Natural killer cell (primary cell): ENCODE results near the gene SLC5A2. TPM values are rescaled to one million over a fixed set of nuclear protein-coding genes. Genes with fewer than 3 reads are reported as not detected.

Experiments used
- ATAC-seq, 3 donors: fragments of 150-1000 bp in 2 of 3; fragments of 200-7000 bp in 1 of 3; cut with Tn5 transposase; 1 replicate in 1 of 3; 2 replicates in 2 of 3; pipeline ENCODE4 v1.10.0; 2021; ENCODE audit warnings: mild to moderate bottlenecking in 2 of 3, moderate library complexity in 2 of 3
- DNase-seq, 2 donors: peaks; one replicate each; pipeline versions ENCODE4 v3.0.0 to v3.0.0-alpha.2; 2013 to 2021; ENCODE audit warnings: mixed read lengths in 1 of 2
- H3K27ac ChIP-seq: one replicate; pipeline ENCODE4 v1.5.1; 2013; ENCODE audit warnings: mild to moderate bottlenecking, low read length
- H3K27me3 ChIP-seq: one replicate; pipeline ENCODE4 v1.6.1; 2013; ENCODE audit warnings: low read length; ENCODE audit not compliant: control insufficient read depth, insufficient read depth
- H3K36me3 ChIP-seq: one replicate; pipeline ENCODE4 v1.6.1; 2013; ENCODE audit warnings: low read length; ENCODE audit not compliant: control insufficient read depth, insufficient read depth
- H3K4me1 ChIP-seq: one replicate; pipeline ENCODE4 v1.6.1; 2013; ENCODE audit warnings: low read length; ENCODE audit not compliant: control insufficient read depth, insufficient read depth
- H3K4me3 ChIP-seq: one replicate; pipeline ENCODE4 v1.5.1; 2013; ENCODE audit warnings: low read length
- H3K9me3 ChIP-seq: one replicate; pipeline ENCODE4 v1.6.1; 2013; ENCODE audit warnings: low read length; ENCODE audit not compliant: control insufficient read depth, insufficient read depth
- H3K27ac Mint-ChIP-seq, 2 donors: one replicate each; pipeline ENCODE4 v1.8.0; 2022; ENCODE audit warnings: mild to moderate bottlenecking in 2 of 2, mixed read lengths in 2 of 2, moderate library complexity in 1 of 2
- H3K27me3 Mint-ChIP-seq, 2 donors: one replicate each; pipeline ENCODE4 v1.8.0; 2022; ENCODE audit warnings: low read depth in 2 of 2, mixed read lengths in 2 of 2
- H3K36me3 Mint-ChIP-seq: one replicate; pipeline ENCODE4 v1.8.0; 2022; ENCODE audit warnings: mixed read lengths
- H3K4me1 Mint-ChIP-seq, 2 donors: one replicate each; pipeline ENCODE4 v1.8.0; 2022; ENCODE audit warnings: mixed read lengths in 2 of 2
- H3K4me3 Mint-ChIP-seq: one replicate; pipeline ENCODE4 v1.8.0; 2022; ENCODE audit warnings: mild to moderate bottlenecking, moderate library complexity, mixed read lengths
- H3K9me3 Mint-ChIP-seq, 2 donors: one replicate each; pipeline ENCODE4 v1.8.0; 2022; ENCODE audit warnings: mixed read lengths in 2 of 2
- WGBS: methylation state at CpG from one replicate; pipeline ENCODE4 v1.1.7; 2013; ENCODE audit warnings: missing lambda C conversion rate; ENCODE audit not compliant: insufficient coverage; 5-methylcytosine and 5-hydroxymethylcytosine counted together
- intact Hi-C: fragments of 100-400 bp; cut with micrococcal nuclease; formaldehyde crosslinking; loops from one replicate; pipeline ENCODE4 v1.14.2; 2022
- total RNA-seq, 4 donors: library from RNA; stranded (reverse); fragments of 120-200 nt in 1 of 4; gene quantifications; one replicate each; pipeline versions ENCODE4 v1.2.3 to v1.2.4, GENCODE V29; 2013 to 2022
- TF ChIP-seq, protein P1 (sequence below): fragments of 200-600 bp; IDR thresholded peaks from one replicate; pipeline ENCODE4 v1.8.0; 2022; ENCODE audit warnings: antibody characterized with exemption

The SLC5A2 gene
- total RNA-seq, 3 donors from 2014 or later (not counting 1 experiment from before 2014, with no cell fraction given): 0.20 to 0.96 TPM; not detected in 1

DNA sequence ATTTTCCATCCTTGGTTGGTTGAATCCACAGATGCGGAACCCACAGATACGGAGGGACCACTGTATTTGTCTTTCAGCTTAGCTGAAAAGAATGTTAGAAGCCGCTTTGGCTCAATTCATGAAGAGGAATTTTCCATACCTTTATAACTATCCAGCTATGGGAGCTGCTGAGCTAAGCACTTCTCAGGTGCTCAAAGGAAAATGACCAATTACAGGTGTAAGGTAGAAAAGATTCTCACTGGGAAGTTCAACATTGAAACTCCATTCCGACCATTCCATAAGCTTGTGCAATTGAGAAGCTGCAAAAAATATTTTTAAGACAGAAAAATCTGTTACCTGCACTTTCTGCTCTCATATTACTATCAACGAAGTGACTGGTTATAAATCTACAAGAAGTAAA is 47.5 kb downstream of the SLC5A2 start:
- H3K36me3 Mint-ChIP-seq: no peaks in the 10 kb centered on the region
- H3K4me3 ChIP-seq: no peak overlapping the region
- peaks cover 18 to 21% of the 10 kb centered on the region in 2 donors for H3K27me3 Mint-ChIP-seq
- H3K27ac Mint-ChIP-seq: no peak overlapping the region
- H3K9me3 Mint-ChIP-seq: no peaks in the 10 kb centered on the region
- no peak for ATAC-seq
- no peak overlapping the region for H3K27ac ChIP-seq
- H3K9me3 ChIP-seq: no peaks in the 10 kb centered on the region
- peaks cover 2% of the 10 kb centered on the region for H3K4me1 ChIP-seq
- no peaks in the 10 kb centered on the region for H3K4me1 Mint-ChIP-seq
- TF ChIP-seq, protein P1, sequence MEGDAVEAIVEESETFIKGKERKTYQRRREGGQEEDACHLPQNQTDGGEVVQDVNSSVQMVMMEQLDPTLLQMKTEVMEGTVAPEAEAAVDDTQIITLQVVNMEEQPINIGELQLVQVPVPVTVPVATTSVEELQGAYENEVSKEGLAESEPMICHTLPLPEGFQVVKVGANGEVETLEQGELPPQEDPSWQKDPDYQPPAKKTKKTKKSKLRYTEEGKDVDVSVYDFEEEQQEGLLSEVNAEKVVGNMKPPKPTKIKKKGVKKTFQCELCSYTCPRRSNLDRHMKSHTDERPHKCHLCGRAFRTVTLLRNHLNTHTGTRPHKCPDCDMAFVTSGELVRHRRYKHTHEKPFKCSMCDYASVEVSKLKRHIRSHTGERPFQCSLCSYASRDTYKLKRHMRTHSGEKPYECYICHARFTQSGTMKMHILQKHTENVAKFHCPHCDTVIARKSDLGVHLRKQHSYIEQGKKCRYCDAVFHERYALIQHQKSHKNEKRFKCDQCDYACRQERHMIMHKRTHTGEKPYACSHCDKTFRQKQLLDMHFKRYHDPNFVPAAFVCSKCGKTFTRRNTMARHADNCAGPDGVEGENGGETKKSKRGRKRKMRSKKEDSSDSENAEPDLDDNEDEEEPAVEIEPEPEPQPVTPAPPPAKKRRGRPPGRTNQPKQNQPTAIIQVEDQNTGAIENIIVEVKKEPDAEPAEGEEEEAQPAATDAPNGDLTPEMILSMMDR: no peak
- H3K36me3 ChIP-seq: no peaks in the 10 kb centered on the region
- 82% methylated on average over 2 of the region's 5 CpGs for WGBS
- DNase-seq: no peak
- peaks cover 7% of the 10 kb centered on the region for H3K27me3 ChIP-seq
- intact Hi-C loops: no loop called here
- H3K4me3 Mint-ChIP-seq: no peak overlapping the region

- WGBS: 71% methylated on average over 1 of the region's 1 CpG
- TF ChIP-seq, protein P1: no peak
- Histone ChIP-seq H3K36me3 (no peaks in the 10 kb centered on the region), H3K9me3 (no peaks in the 10 kb centered on the region), H3K4me1 (peaks cover 2% of the 10 kb centered on the region), H3K4me3 (no peak overlapping the region), H3K27me3 (peaks cover 11% of the 10 kb centered on the region), H3K27ac (no peak overlapping the region)
- Mint-ChIP-seq H3K27ac (no peak overlapping the region), H3K9me3 (no peaks in the 10 kb centered on the region), H3K4me1 (no peaks in the 10 kb centered on the region), H3K27me3 (peaks cover 25 to 26% of the 10 kb centered on the region in 2 donors), H3K36me3 (no peaks in the 10 kb centered on the region), H3K4me3 (no peak overlapping the region)
- ATAC-seq (no peak), DNase-seq (no peak)
- intact Hi-C loops: no loop called here
These were observed 48.2 kb downstream of the SLC5A2 start for GRCh38 chr16:31531096-31531495.

DNA sequence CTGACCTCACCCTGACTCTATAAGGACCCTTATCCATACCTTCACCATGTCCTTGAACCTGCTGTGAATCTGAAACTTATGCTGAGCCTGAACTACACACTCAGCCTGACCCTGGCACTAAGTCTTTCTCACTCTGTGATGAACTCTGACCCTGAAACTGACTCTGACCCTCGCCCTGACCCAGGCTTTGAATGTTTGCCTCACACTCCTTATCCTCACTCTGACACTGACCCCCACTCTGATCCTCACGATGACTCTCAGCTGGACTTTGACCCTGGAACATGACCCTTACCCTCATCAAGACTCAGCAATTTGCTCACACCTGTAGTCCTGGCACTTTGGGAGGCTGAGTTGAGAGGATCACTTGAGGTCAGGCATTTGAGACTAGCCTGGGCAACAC is 49.2 kb downstream of the SLC5A2 start:
- Histone ChIP-seq H3K9me3 (no peaks in the 10 kb centered on the region), H3K27ac (no peak overlapping the region), H3K36me3 (no peaks in the 10 kb centered on the region), H3K27me3 (peaks cover 20% of the 10 kb centered on the region), H3K4me3 (no peak overlapping the region), H3K4me1 (peaks cover 2% of the 10 kb centered on the region)
- no peaks in the 10 kb centered on the region for H3K4me1 Mint-ChIP-seq
- no peaks in the 10 kb centered on the region for H3K36me3 Mint-ChIP-seq
- ATAC-seq (no peak), DNase-seq (no peak)
- intact Hi-C loops: no loop called here
- H3K27me3 Mint-ChIP-seq: peaks cover 25 to 28% of the 10 kb centered on the region in 2 donors
- H3K9me3 Mint-ChIP-seq: no peaks in the 10 kb centered on the region
- H3K27ac Mint-ChIP-seq: no peak overlapping the region
- TF ChIP-seq, protein P1: no peak
- WGBS: 77% methylated on average over 2 of the region's 2 CpGs
- H3K4me3 Mint-ChIP-seq: no peak overlapping the region

DNA sequence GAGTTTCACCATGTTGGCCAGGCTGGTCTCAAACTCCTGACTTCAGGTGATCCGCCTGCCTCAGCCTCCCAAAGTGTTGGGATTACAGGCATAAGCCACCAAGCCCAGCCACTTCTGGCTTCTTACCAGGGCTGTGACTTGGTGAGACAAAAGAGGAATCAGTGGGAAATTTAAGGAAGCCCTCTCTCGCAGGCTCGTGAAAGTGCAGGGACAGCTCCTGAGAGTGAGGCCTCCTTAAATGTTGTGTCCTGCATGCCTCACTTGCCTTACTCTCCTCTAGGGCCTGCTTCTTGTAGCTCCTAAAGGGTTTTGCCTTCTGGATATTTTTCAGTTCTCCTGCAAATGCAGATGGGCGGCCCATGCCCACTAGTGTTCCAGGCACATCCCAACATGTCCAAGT is 50.0 kb downstream of the SLC5A2 start:
- WGBS: 90% methylated on average over 4 of the region's 4 CpGs
- no peak for DNase-seq
- Mint-ChIP-seq H3K27ac (no peak overlapping the region), H3K9me3 (no peaks in the 10 kb centered on the region), H3K4me1 (peaks cover 0 to 5% of the 10 kb centered on the region in 2 donors), H3K4me3 (no peak overlapping the region), H3K27me3 (peaks cover 24 to 27% of the 10 kb centered on the region in 2 donors), H3K36me3 (no peaks in the 10 kb centered on the region)
- intact Hi-C loops: no loop called here
- peaks cover 5% of the 10 kb centered on the region for H3K4me1 ChIP-seq
- H3K4me3 ChIP-seq: no peak overlapping the region
- H3K36me3 ChIP-seq: no peaks in the 10 kb centered on the region
- peaks cover 23% of the 10 kb centered on the region for H3K27me3 ChIP-seq
- H3K27ac ChIP-seq: no peak overlapping the region
- TF ChIP-seq, protein P1: no peak
- no peaks in the 10 kb centered on the region for H3K9me3 ChIP-seq
- ATAC-seq: no peak
